Measurements from ENCODE around the gene CYB5D1.

CYB5D1 gene

GRCh38 chr17:7837408-7838088, 20.3 kb upstream of the CYB5D1 start:
- DNase-seq (ENCODE audit: low read depth): no peak
- TF ChIP-seq, protein P1, sequence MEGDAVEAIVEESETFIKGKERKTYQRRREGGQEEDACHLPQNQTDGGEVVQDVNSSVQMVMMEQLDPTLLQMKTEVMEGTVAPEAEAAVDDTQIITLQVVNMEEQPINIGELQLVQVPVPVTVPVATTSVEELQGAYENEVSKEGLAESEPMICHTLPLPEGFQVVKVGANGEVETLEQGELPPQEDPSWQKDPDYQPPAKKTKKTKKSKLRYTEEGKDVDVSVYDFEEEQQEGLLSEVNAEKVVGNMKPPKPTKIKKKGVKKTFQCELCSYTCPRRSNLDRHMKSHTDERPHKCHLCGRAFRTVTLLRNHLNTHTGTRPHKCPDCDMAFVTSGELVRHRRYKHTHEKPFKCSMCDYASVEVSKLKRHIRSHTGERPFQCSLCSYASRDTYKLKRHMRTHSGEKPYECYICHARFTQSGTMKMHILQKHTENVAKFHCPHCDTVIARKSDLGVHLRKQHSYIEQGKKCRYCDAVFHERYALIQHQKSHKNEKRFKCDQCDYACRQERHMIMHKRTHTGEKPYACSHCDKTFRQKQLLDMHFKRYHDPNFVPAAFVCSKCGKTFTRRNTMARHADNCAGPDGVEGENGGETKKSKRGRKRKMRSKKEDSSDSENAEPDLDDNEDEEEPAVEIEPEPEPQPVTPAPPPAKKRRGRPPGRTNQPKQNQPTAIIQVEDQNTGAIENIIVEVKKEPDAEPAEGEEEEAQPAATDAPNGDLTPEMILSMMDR (conservative IDR thresholded peaks at IDR 0.05; ENCODE audit: control insufficient read depth, insufficient read depth, low read depth, low read length): no peak
- H3K4me3 ChIP-seq (ENCODE audit: control insufficient read depth, low read depth, low read length): peak overlapping the region; percentile 32

GRCh38 chr17:7838090-7839075, 19.4 kb upstream of the CYB5D1 start:
- TF ChIP-seq, protein P1 (conservative IDR thresholded peaks at IDR 0.05; ENCODE audit: control insufficient read depth, insufficient read depth, low read depth, low read length): no peak
- peak overlapping the region; percentile 19 for H3K4me3 ChIP-seq (ENCODE audit: control insufficient read depth, low read depth, low read length)
- peak; percentile 48 for DNase-seq (ENCODE audit: low read depth)

GRCh38 chr17:7839190-7839875, 18.5 kb upstream of the CYB5D1 start:
- DNase-seq (ENCODE audit: low read depth): no peak
- H3K4me3 ChIP-seq (ENCODE audit: control insufficient read depth, low read depth, low read length): no peak overlapping the region

GRCh38 chr17:7839876-7840261, 17.9 kb upstream of the CYB5D1 start:
- peak; percentile 48 for DNase-seq (ENCODE audit: low read depth)
- TF ChIP-seq, protein P1 (conservative IDR thresholded peaks at IDR 0.05; ENCODE audit: control insufficient read depth, insufficient read depth, low read depth, low read length): no peak
- no peak overlapping the region for H3K4me3 ChIP-seq (ENCODE audit: control insufficient read depth, low read depth, low read length)

More at GRCh38 chr17:7839190-7839875, 18.5 kb upstream of the CYB5D1 start:
- TF ChIP-seq, protein P1 (conservative IDR thresholded peaks at IDR 0.05; ENCODE audit: control insufficient read depth, insufficient read depth, low read depth, low read length): no peak

- TF ChIP-seq, protein P1 (conservative IDR thresholded peaks at IDR 0.05; ENCODE audit: control insufficient read depth, insufficient read depth, low read depth, low read length): no peak
- DNase-seq (ENCODE audit: low read depth): no peak
These were observed 17.4 kb upstream of the CYB5D1 start for GRCh38 chr17:7840441-7840840.

GRCh38 chr17:7840875-7841274, 16.9 kb upstream of the CYB5D1 start:
- TF ChIP-seq, protein P1 (conservative IDR thresholded peaks at IDR 0.05; ENCODE audit: control insufficient read depth, insufficient read depth, low read depth, low read length): no peak
- DNase-seq (ENCODE audit: low read depth): no peak
- no peak overlapping the region for H3K4me3 ChIP-seq (ENCODE audit: control insufficient read depth, low read depth, low read length)

More at GRCh38 chr17:7840441-7840840, 17.4 kb upstream of the CYB5D1 start:
- H3K4me3 ChIP-seq (ENCODE audit: control insufficient read depth, low read depth, low read length): no peak overlapping the region
